K562 (cell line): Measurements from ENCODE around the gene CLK3. TPM values are rescaled to one million over a fixed set of nuclear protein-coding genes. Genes with fewer than 3 reads are reported as not detected.

Source experiments
- ATAC-seq: fragments of 200-7000 bp; cut with Tn5 transposase; 3 replicates; pipeline ENCODE4 v1.9.1; 2020; ENCODE audit warnings: moderate library complexity
- BruUV-seq: library from RNA; stranded (reverse); fragments of 400-500 nt; replicated peaks from 2 replicates; lab custom pipeline; 2021; lab: Mats Ljungman, UMichigan
- CTCF ChIA-PET: fragments of 300-600 bp; formaldehyde crosslinking; extraction: SDS; loops from one replicate; lab custom pipeline; 2021; ENCODE audit warnings: low intra/inter-chr PET ratio; lab: Yijun Ruan, JAX
- POLR2A ChIA-PET: fragments of 300-600, 350-650 bp; sonication (Branson Sonifier 250); formaldehyde crosslinking; extraction: SDS; loops from one replicate; lab custom pipeline; 2021; ENCODE audit warnings: antibody characterized with exemption, inconsistent platforms; lab: Yijun Ruan, JAX
- DNase-seq, 4 experiments: peaks; one replicate each; pipeline versions ENCODE4 v3.0.0 to v3.0.0-alpha.2; 2011 to 2018; ENCODE audit warnings: low spot score in 3 of 4, mixed read lengths in 3 of 4; ENCODE audit errors: extremely low read depth in 1 of 4
- FAIRE-seq: peaks from 2 replicates; lab custom pipeline; 2011; peaks lifted over from hg19 to GRCh38; lab: Jason Lieb, UNC
- H2AFZ ChIP-seq: 2 replicates; pipeline ENCODE4 v1.6.0; 2011; ENCODE audit warnings: low read depth, low read length, control low read depth, inconsistent platforms
- H3K27ac ChIP-seq: fragments of 200-600 bp; 3 replicates; pipeline ENCODE4 v1.8.0; 2011; ENCODE audit warnings: low read depth, mild to moderate bottlenecking, control low read depth, inconsistent platforms, low read length, moderate library complexity, mixed read lengths; ENCODE audit errors: extremely low read depth
- H3K27me3 ChIP-seq, 2 experiments: fragments of 300-600 bp in 1 of 2; 2 replicates in 1 of 2; 3 replicates in 1 of 2; pipeline versions ENCODE4 v1.6.0 to v1.8.0; 2011; ENCODE audit warnings: inconsistent platforms in 2 of 2, low read length in 2 of 2, mild to moderate bottlenecking in 1 of 2, mixed read lengths in 1 of 2, moderate library complexity in 1 of 2; ENCODE audit not compliant: control insufficient read depth in 2 of 2, insufficient read depth in 2 of 2
- H3K36me3 ChIP-seq: fragments of 300-600 bp; 3 replicates; pipeline ENCODE4 v1.8.0; 2011; ENCODE audit warnings: mild to moderate bottlenecking, low read length, inconsistent platforms; ENCODE audit not compliant: control insufficient read depth, insufficient read depth
- H3K4me1 ChIP-seq, 2 experiments: fragments of 200-600 bp in 1 of 2; replicated peaks in 1 of 2; 2 replicates in 1 of 2; 3 replicates in 1 of 2; pipeline versions ENCODE4 v1.5.1 to v1.8.0; 2011; ENCODE audit warnings: inconsistent platforms in 2 of 2, low read length in 2 of 2, mild to moderate bottlenecking in 1 of 2, mixed read lengths in 1 of 2, moderate library complexity in 1 of 2; ENCODE audit not compliant: control insufficient read depth in 2 of 2, insufficient read depth in 2 of 2
- H3K4me2 ChIP-seq: 2 replicates; pipeline ENCODE4 v1.6.1; 2011; ENCODE audit warnings: low read length, control low read depth, inconsistent platforms, mixed read lengths; ENCODE audit not compliant: insufficient read depth
- H3K4me3 ChIP-seq: fragments of 200-600 bp; sonication (generic), shearing (Covaris generic); 2 replicates; pipeline ENCODE4 v1.5.1; 2016; ENCODE audit warnings: control low read depth, inconsistent platforms
- H3K79me2 ChIP-seq: fragments of 200-600 bp; 3 replicates; pipeline ENCODE4 v1.8.0; 2011; ENCODE audit warnings: low read length, inconsistent platforms; ENCODE audit not compliant: control insufficient read depth, insufficient read depth
- H3K9ac ChIP-seq, 2 experiments: 2 replicates each; pipeline versions ENCODE4 v1.6.0 to v1.6.1; 2011; ENCODE audit warnings: low read depth in 2 of 2, low read length in 2 of 2, control low read depth in 1 of 2, inconsistent platforms in 1 of 2, mild to moderate bottlenecking in 1 of 2, mixed read lengths in 1 of 2; ENCODE audit not compliant: insufficient read depth in 1 of 2
- H3K9me1 ChIP-seq: one replicate; pipeline ENCODE4 v1.6.0; 2011; ENCODE audit warnings: inconsistent platforms, mild to moderate bottlenecking, low read length, moderate library complexity; ENCODE audit not compliant: control insufficient read depth, insufficient read depth
- H3K9me3 ChIP-seq: replicated peaks from 2 replicates; pipeline ENCODE4 v1.5.1; 2011; ENCODE audit warnings: low read depth, low read length, inconsistent platforms; ENCODE audit not compliant: control insufficient read depth, insufficient read depth
- H4K20me1 ChIP-seq: replicated peaks from 2 replicates; pipeline ENCODE4 v1.6.1; 2011; ENCODE audit warnings: low read length, inconsistent platforms, mixed read lengths; ENCODE audit not compliant: control insufficient read depth, insufficient read depth
- ARID4B ChIP-seq: sonication (generic); formaldehyde crosslinking; IDR thresholded peaks from 2 replicates; pipeline ENCODE4 v1.8.0; 2022; ENCODE audit warnings: mild to moderate bottlenecking, missing genetic modification reagents
- GABPB1 ChIP-seq: sonication (generic); formaldehyde crosslinking; IDR thresholded peaks from 2 replicates; pipeline ENCODE4 v1.8.0; 2022; ENCODE audit warnings: mild to moderate bottlenecking, missing genetic modification reagents
- WGBS: fragments of 100-300 bp; shearing (Covaris generic); methylation state at CpG from one replicate; pipeline ENCODE4 v1.1.6; 2016; ENCODE audit warnings: low coverage, mixed read lengths; ENCODE audit not compliant: insufficient coverage; ENCODE audit errors: missing lambda C conversion rate; 5-methylcytosine and 5-hydroxymethylcytosine counted together
- in situ Hi-C: fragments of 300-500 bp; cut with MboI; formaldehyde crosslinking; loops from 4 replicates; pipeline ENCODE4 v1.15.0; 2018; ENCODE audit warnings: inconsistent platforms, mixed read lengths
- intact Hi-C: fragments of 100-400 bp; cut with micrococcal nuclease; formaldehyde crosslinking; loops from 2 replicates; pipeline ENCODE4 v1.14.2; 2022
- polyA plus RNA-seq, 8 experiments: library from polyadenylated mRNA; depleted of rRNA in 4 of 8; stranded (reverse) in 5 of 8; unstranded in 3 of 8; fragments of >200 nt; fragmentation: Nextera tagmentation in 2 of 8; fragmentation: Illumina TruSeq in 1 of 8; extraction: Ambion mirVana in 2 of 8; extraction: Trizol in 1 of 8; gene quantifications; 2 replicates each; pipeline versions ENCODE4 v1.2.1 to v1.2.3, GENCODE V29; 2011 to 2014; ENCODE audit warnings: inconsistent platforms in 1 of 8, missing spikeins in 1 of 8
- total RNA-seq, 7 experiments: library from RNA; depleted of rRNA in 6 of 7; stranded (reverse); fragments of >200 nt in 6 of 7; fragmentation: Illumina TruSeq in 2 of 7; extraction: Trizol in 2 of 7; gene quantifications; 2 replicates each; pipeline versions ENCODE4 v1.2.1 to v1.2.3, GENCODE V29; 2011 to 2021; ENCODE audit warnings: low replicate concordance in 1 of 7

The CLK3 gene
- total and polyA plus RNA-seq, 9 of the 15 experiments (the other 6 are each of a cell fraction or from before 2014, with no cell fraction given), result 1.2 to 95.2 (median 51.7) TPM

GRCh38 chr15:74579001-74579400 lies 36.6 kb upstream of the CLK3 start:
- Histone ChIP-seq H3K36me3 (0 out of 3 replicates have a peak, but pooled peaks cover 6% of the 10 kb centered on the region), H2AFZ (no peak overlapping the region), H3K4me3 (no peak overlapping the region), H3K4me1 (peaks cover 11 to 13% of the 10 kb centered on the region in 2 experiments; a peak in 3 of 5 replicates), H3K9me1 (peaks cover 9% of the 10 kb centered on the region), H4K20me1 (peaks cover 10% of the 10 kb centered on the region; the same call in 1 of the 2 replicates), H3K27ac (no peak overlapping the region), H3K9me3 (no peaks in the 10 kb centered on the region), H3K4me2 (no peak overlapping the region), H3K79me2 (no peaks in the 10 kb centered on the region), H3K27me3 (no peaks in the 10 kb centered on the region), H3K9ac (no peak overlapping the region)
- BruUV-seq, result no TSS peak
- intact Hi-C loops, result no loop called here
- in situ Hi-C loops, result no loop called here
- DNase-seq, result no peak
- POLR2A ChIA-PET, result interaction anchor here (1.0 to 2.2 kb wide), 3 partner anchors 10 to 38 kb away, joined by 3 to 7 read pairs (median 4); partner anchors contain the start of gene ARID3B
- ATAC-seq, result no peak
- WGBS, result 84% methylated on average over 9 of the region's 9 CpGs
- CTCF ChIA-PET, result no interaction called here
- FAIRE-seq, result no peak
- TF ChIP-seq ARID4B (CRISPR knock-in tag), result 0 out of 2 replicates have a peak, but pooled peaks have one; percentile 20
- no peak for TF ChIP-seq GABPB1 (CRISPR knock-in tag)
